Fibroblast of villous mesenchyme (primary cell): ENCODE measurements around the gene UBC. TPM values are rescaled to one million over a fixed set of nuclear protein-coding genes. Genes with fewer than 3 reads are reported as not detected.

Experiments used
- DNase-seq: peaks from one replicate; pipeline ENCODE4 v3.0.0-alpha.2; 2010; ENCODE audit warnings: low read depth
- H3K4me3 ChIP-seq: 2 replicates; pipeline ENCODE4 v1.5.1; 2011; ENCODE audit warnings: low read depth, mild to moderate bottlenecking, low read length
- CTCF ChIP-seq: IDR thresholded peaks from 2 replicates; pipeline ENCODE4 v1.5.1; 2012; ENCODE audit warnings: low read depth, mild to moderate bottlenecking, low read length; ENCODE audit not compliant: insufficient read depth
- total RNA-seq: library from RNA; depleted of rRNA; stranded (reverse); fragments of >200 nt; gene quantifications from 2 replicates; pipeline ENCODE4 v1.2.3, GENCODE V29; 2012

UBC gene
- total RNA-seq, 1 donor: 1,520 TPM

GRCh38 chr12:124878795-124879516 is 35.5 kb downstream of the UBC start:
- H3K4me3 ChIP-seq: no peak overlapping the region
- DNase-seq: no peak
- TF ChIP-seq CTCF: no peak

DNA sequence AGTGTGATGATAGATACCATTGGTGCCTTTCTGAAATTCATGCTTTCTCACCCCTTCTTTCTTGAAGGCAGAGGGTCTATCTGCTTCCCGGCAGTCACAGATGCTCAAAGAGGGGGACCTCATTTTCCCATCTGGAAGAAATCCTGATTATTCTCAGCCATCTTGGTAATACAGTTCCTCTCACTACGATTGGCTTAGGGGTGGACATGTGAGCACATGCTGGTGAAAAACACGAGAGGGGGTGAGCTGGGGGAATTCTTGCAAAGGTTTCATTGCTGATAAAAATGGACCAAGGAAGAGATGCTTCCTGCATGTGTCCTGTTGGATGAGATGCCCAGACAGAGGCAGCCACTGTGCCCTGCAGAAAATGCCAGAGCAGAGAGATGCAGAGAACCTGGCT is 37.0 kb downstream of the UBC start:
- no peak overlapping the region for H3K4me3 ChIP-seq
- DNase-seq: no peak
- no peak for TF ChIP-seq CTCF

- no peak for DNase-seq
- no peak for TF ChIP-seq CTCF
- no peak overlapping the region for H3K4me3 ChIP-seq
Observed at GRCh38 chr12:124876171-124876570, 38.3 kb downstream of the UBC start.

GRCh38 chr12:124875803-124876132 is 38.7 kb downstream of the UBC start:
- DNase-seq: peak; percentile 44
- TF ChIP-seq CTCF: no peak
- no peak overlapping the region for H3K4me3 ChIP-seq

DNA sequence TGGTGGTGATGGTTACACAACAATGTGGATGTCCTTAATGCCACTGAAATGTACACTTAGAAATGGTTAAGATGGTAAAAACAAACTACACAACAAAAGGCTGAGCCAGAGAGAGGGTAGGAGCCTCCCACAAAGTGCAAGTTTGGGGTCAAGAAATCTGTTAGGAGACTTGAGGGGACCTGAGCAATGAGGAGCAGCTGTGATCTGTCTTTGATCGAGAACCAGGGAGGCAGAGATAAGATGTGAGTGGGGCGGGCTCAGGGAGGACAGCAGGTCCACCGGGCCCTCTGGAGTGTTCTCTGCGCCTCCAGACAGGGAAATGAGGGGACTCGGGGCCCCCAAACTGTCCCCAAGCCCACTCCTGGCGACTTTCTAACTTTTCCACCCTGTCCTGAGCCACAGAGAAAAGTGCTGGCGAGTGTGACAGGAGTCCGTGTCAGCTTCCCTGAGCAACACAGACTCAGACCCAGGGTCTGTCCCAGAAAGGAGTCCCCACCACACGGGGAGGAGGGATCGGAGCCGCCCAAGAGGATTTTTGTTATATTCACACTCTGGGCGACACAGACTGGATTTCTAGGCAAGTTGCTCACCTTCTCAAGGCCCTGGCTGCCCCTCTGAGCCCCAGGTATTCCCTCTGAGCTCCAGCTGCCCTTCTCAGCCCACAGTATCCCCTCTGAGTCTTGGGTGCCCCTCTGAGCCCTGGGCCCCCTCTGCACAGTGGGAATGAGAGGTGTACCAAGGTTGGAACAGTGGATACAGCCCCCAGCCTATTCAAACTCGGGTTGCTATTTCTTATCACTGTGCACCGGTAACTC is 39.3 kb downstream of the UBC start:
- TF ChIP-seq CTCF: no peak
- no peak overlapping the region for H3K4me3 ChIP-seq
- no peak for DNase-seq

- no peak for DNase-seq
Observed at GRCh38 chr12:124874188-124874587, 40.3 kb downstream of the UBC start.

More at GRCh38 chr12:124874188-124874587, 40.3 kb downstream of the UBC start:
- H3K4me3 ChIP-seq: no peak overlapping the region
- TF ChIP-seq CTCF: no peak
